ENCODE data around the gene PITX1.

DNA sequence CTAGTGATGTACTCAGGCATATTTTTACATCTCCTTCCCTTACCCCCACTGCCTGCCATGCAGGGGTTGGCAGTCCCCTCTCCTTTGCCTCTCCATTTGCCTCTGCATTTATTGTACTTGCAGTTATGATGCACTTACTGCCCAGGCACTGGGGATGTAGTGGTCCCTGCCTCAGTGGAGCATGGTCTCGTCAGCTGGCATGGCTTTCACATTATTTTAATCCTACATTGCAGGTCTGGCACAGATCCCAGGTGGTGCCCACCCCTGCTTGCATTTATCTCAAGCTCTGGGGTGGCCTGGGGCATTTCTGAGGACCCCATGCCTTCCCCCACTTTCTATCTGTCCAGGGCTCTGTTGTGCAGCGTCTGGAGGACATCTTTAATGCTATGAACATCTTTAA, 23.2 kb upstream of the PITX1 start:
- no peak for TF ChIP-seq POLR2A (IDR thresholded peaks at IDR 0.05)
- no peak for TF ChIP-seq CTCF (IDR thresholded peaks at IDR 0.05)
